ENCODE data around the gene OPN3. TPM values are rescaled to one million over a fixed set of nuclear protein-coding genes. Genes with fewer than 3 reads are reported as not detected.

OPN3 gene
- total and polyA plus RNA-seq, 9 of the 15 experiments (the other 6 are each of a cell fraction or from before 2014, with no cell fraction given) = 4.2 to 34.6 (median 17.0) TPM

- no peak for TF ChIP-seq CHD7 (IDR thresholded peaks at IDR 0.05; ENCODE audit: low read depth, low read length)
- no peak for TF ChIP-seq SPI1 (IDR thresholded peaks at IDR 0.05; ENCODE audit: borderline replicate concordance, low read depth, low read length)
- TF ChIP-seq CREB3 (tag; conservative IDR thresholded peaks at IDR 0.05; ENCODE audit: low read depth) = no peak
- TF ChIP-seq CBX8 (IDR thresholded peaks at IDR 0.05; ENCODE audit: borderline replicate concordance, extremely low read depth, low read depth, low read length, poor library complexity, severe bottlenecking) = no peak
- no peak for TF ChIP-seq YBX1 (IDR thresholded peaks at IDR 0.05)
- no peak for TF ChIP-seq ZNF583 (CRISPR knock-in tag; IDR thresholded peaks at IDR 0.05)
- TF ChIP-seq RFX7 (CRISPR knock-in tag; IDR thresholded peaks at IDR 0.05) = no peak
- TF ChIP-seq GTF2F1 (IDR thresholded peaks at IDR 0.05; ENCODE audit: low read depth, low read length) = no peak
- no peak for TF ChIP-seq TCF7 (IDR thresholded peaks at IDR 0.05; ENCODE audit: borderline replicate concordance)
- no peak for TF ChIP-seq ZNF146 (CRISPR knock-in tag; IDR thresholded peaks at IDR 0.05; ENCODE audit: unreplicated experiment)
- no peak for TF ChIP-seq KLF13 (tag; IDR thresholded peaks at IDR 0.05; ENCODE audit: borderline replicate concordance, low read depth)
- peak; percentile 29; the same call in 1 of the 2 replicates for TF ChIP-seq ARID1B (IDR thresholded peaks at IDR 0.05)
- no peak for TF ChIP-seq LEF1 (IDR thresholded peaks at IDR 0.05)
- no peak for TF ChIP-seq VEZF1 (CRISPR knock-in tag; IDR thresholded peaks at IDR 0.05)
- TF ChIP-seq CXXC5 (CRISPR knock-in tag; IDR thresholded peaks at IDR 0.05) = peak; percentile 51
Measured at GRCh38 chr1:241611063-241611462, 29.1 kb downstream of the OPN3 start (continued).
